ENCODE data around the gene NCCRP1.

Gene NCCRP1

DNA sequence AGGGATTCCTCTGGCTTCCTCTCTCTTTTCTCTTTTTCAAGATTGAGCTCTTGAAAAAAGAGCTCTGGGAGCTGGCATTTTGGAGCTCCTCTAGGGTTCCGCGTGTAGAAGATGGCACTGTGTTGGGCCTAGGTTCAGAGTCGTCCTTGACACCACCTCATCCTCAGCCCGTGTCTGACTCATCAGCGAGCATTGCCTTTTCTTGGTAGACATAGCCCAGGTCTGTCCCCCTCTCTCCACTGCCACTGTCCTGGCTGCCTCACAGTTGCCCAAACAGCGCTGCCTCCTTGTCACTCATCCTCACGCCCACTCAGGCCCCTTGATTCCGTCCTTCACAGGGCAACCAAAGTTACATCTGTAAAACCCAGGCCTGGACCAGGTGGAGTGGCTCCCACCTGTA lies 46.5 kb upstream of the NCCRP1 start (continued):
- TF ChIP-seq ZFP3 (CRISPR knock-in tag; IDR thresholded peaks at IDR 0.05): no peak
- no peak for TF ChIP-seq ZNF565 (CRISPR knock-in tag; conservative IDR thresholded peaks at IDR 0.05; ENCODE audit: low read depth)

DNA sequence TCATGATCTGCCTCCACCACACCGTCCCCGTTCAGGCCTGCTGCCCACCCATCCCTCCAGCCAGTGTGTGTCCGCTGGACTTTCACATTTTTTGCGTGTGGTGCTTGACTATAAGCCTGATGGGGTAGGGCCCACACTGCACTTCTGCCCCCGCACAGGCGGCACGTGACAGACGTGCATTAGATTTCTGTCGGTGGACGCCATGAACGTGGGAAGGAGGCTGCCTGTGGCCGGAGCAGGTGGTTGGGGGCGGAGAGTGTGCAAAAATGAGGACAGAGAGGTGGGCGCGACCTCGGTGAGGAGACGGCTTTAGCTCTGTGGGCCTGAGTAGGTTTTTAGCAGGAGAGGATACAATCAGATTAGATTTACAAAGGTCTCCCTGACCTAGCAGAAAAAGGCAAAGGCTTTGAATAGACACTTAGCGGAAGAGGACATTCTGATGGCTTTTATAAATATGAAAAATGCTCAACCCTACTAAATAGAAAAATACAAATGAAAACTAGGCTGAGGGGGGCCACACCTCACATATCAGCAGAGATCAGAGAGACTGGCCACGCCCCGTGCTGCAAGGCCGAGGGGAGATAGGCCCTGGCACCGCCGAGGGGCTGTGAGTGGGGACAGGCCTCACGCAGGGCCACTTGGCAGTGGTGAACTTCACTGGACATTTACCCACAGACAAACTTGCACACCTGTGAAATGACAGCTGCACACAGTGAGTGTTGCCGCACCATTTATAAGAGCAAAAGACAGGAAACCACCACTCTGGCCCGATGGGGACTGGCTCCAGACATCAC lies 45.8 kb upstream of the NCCRP1 start:
- ATAC-seq: no peak
- TF ChIP-seq, protein P1, sequence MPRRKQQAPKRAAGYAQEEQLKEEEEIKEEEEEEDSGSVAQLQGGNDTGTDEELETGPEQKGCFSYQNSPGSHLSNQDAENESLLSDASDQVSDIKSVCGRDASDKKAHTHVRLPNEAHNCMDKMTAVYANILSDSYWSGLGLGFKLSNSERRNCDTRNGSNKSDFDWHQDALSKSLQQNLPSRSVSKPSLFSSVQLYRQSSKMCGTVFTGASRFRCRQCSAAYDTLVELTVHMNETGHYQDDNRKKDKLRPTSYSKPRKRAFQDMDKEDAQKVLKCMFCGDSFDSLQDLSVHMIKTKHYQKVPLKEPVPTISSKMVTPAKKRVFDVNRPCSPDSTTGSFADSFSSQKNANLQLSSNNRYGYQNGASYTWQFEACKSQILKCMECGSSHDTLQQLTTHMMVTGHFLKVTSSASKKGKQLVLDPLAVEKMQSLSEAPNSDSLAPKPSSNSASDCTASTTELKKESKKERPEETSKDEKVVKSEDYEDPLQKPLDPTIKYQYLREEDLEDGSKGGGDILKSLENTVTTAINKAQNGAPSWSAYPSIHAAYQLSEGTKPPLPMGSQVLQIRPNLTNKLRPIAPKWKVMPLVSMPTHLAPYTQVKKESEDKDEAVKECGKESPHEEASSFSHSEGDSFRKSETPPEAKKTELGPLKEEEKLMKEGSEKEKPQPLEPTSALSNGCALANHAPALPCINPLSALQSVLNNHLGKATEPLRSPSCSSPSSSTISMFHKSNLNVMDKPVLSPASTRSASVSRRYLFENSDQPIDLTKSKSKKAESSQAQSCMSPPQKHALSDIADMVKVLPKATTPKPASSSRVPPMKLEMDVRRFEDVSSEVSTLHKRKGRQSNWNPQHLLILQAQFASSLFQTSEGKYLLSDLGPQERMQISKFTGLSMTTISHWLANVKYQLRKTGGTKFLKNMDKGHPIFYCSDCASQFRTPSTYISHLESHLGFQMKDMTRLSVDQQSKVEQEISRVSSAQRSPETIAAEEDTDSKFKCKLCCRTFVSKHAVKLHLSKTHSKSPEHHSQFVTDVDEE (CRISPR knock-in tag; IDR thresholded peaks at IDR 0.05): no peak
- TF ChIP-seq ZNF8 (CRISPR knock-in tag; IDR thresholded peaks at IDR 0.05): no peak
- no peak for TF ChIP-seq ZFP30 (CRISPR knock-in tag; IDR thresholded peaks at IDR 0.05)
- TF ChIP-seq GLIS3 (CRISPR knock-in tag; IDR thresholded peaks at IDR 0.05): no peak
- TF ChIP-seq ESRRG (CRISPR knock-in tag; IDR thresholded peaks at IDR 0.05): no peak
- TF ChIP-seq ARNTL (CRISPR knock-in tag; IDR thresholded peaks at IDR 0.05; ENCODE audit: borderline replicate concordance, low read depth): no peak
- TF ChIP-seq ISL1 (CRISPR knock-in tag; IDR thresholded peaks at IDR 0.05): no peak
- TF ChIP-seq, protein P2, sequence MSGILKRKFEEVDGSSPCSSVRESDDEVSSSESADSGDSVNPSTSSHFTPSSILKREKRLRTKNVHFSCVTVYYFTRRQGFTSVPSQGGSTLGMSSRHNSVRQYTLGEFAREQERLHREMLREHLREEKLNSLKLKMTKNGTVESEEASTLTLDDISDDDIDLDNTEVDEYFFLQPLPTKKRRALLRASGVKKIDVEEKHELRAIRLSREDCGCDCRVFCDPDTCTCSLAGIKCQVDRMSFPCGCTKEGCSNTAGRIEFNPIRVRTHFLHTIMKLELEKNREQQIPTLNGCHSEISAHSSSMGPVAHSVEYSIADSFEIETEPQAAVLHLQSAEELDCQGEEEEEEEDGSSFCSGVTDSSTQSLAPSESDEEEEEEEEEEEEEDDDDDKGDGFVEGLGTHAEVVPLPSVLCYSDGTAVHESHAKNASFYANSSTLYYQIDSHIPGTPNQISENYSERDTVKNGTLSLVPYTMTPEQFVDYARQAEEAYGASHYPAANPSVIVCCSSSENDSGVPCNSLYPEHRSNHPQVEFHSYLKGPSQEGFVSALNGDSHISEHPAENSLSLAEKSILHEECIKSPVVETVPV (CRISPR knock-in tag; IDR thresholded peaks at IDR 0.05): no peak
- TF ChIP-seq TCF4 (CRISPR knock-in tag; IDR thresholded peaks at IDR 0.05; ENCODE audit: borderline replicate concordance): no peak
- TF ChIP-seq, protein P3, sequence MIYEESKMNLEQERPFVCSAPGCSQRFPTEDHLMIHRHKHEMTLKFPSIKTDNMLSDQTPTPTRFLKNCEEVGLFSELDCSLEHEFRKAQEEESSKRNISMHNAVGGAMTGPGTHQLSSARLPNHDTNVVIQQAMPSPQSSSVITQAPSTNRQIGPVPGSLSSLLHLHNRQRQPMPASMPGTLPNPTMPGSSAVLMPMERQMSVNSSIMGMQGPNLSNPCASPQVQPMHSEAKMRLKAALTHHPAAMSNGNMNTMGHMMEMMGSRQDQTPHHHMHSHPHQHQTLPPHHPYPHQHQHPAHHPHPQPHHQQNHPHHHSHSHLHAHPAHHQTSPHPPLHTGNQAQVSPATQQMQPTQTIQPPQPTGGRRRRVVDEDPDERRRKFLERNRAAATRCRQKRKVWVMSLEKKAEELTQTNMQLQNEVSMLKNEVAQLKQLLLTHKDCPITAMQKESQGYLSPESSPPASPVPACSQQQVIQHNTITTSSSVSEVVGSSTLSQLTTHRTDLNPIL (CRISPR knock-in tag; IDR thresholded peaks at IDR 0.05; ENCODE audit: low read depth): no peak
- no peak for TF ChIP-seq ZNF70 (CRISPR knock-in tag; IDR thresholded peaks at IDR 0.05)
- TF ChIP-seq ZNF565 (CRISPR knock-in tag; conservative IDR thresholded peaks at IDR 0.05; ENCODE audit: low read depth): no peak
- TF ChIP-seq ZFP3 (CRISPR knock-in tag; IDR thresholded peaks at IDR 0.05): no peak
- no peak for TF ChIP-seq BACH2 (CRISPR knock-in tag; IDR thresholded peaks at IDR 0.05; ENCODE audit: borderline replicate concordance)
- TF ChIP-seq OSR1 (CRISPR knock-in tag; IDR thresholded peaks at IDR 0.05): no peak
- TF ChIP-seq RARB (CRISPR knock-in tag; IDR thresholded peaks at IDR 0.05): no peak

DNA sequence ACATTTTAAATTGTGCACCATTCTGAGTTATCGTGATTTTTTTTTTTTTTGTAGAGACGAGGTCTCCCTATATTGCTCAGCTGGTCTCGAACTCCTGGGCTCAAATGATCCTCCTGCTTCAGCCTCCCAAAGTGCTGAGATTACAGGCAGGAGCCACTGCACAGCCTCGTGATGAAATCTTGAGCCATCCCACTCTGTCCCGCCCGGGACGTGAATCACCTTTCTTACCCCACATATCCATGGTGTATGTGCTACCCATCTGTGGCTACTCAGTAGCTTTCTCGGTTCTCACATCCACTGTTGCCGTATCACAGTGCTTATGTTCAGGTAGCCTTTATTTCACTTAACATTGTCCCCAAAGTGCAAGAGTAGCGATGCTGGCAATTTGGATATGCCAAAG lies 44.7 kb upstream of the NCCRP1 start:
- no peak for ATAC-seq
- no peak for TF ChIP-seq ISL1 (CRISPR knock-in tag; IDR thresholded peaks at IDR 0.05)

DNA sequence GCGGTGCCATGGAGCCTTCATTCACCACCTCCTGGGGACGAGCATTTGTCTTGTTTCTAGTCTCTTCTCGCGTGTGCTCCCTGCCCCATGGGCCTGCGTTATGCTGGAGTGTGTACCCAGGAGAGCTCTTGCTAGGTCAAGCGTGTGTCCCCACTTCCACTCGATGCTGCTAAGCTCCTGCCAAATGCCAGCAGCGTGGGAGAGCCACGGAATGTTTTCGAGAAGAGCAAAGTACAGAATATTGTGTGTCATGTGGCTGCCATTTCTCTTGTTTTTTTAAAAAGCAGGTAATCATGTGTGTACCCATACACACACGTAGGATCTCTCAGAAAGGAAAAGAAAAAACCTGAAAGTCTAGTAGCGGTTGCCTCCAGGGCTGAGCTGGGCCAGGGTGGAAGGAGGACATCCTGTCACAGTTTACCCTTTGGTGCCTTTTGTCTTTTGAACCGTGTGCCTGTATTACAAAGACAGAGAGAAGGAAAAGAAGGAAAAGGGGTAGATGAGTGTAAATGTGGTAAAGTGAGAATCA lies 42.6 kb upstream of the NCCRP1 start:
- no peak for ATAC-seq
- TF ChIP-seq GLIS3 (CRISPR knock-in tag; IDR thresholded peaks at IDR 0.05) (no peak), TCF4 (CRISPR knock-in tag; IDR thresholded peaks at IDR 0.05; ENCODE audit: borderline replicate concordance) (no peak), ARNTL (CRISPR knock-in tag; IDR thresholded peaks at IDR 0.05; ENCODE audit: borderline replicate concordance, low read depth) (no peak), ZC3H10 (CRISPR knock-in tag; IDR thresholded peaks at IDR 0.05) (no peak), ZFP30 (CRISPR knock-in tag; IDR thresholded peaks at IDR 0.05) (no peak), ZFP3 (CRISPR knock-in tag; IDR thresholded peaks at IDR 0.05) (no peak), SNAI2 (CRISPR knock-in tag; IDR thresholded peaks at IDR 0.05) (no peak)

DNA sequence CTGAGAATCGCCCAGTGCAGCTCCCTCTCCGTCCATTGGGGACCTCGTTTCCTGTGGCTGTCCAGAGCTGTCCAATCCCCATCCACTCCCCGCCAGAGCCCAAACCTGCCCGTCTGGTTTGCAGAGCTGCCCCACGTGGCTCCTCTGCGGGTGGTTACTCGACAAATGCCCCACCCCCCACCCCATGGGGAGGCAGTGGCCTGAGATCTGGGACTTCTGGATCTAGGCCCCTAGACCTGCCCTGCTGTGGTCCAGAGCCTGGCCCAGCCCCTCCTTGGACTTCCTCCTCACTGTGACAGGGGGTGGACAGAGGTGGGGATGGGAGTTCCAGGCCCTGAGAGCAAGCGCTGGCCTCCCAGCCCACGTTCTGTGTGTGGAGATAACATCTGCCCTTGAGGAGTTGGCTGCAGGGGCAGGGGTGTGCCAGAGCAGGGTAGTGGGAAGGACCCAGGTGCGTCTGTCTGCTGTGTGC lies 42.1 kb upstream of the NCCRP1 start:
- 0 out of 3 replicates have a peak, but pooled peaks have one; percentile 20 for ATAC-seq
- TF ChIP-seq RARB (CRISPR knock-in tag; IDR thresholded peaks at IDR 0.05) (no peak), TOX (CRISPR knock-in tag; IDR thresholded peaks at IDR 0.05; ENCODE audit: borderline replicate concordance) (no peak), CSDC2 (CRISPR knock-in tag; IDR thresholded peaks at IDR 0.05) (no peak), SNAI2 (CRISPR knock-in tag; IDR thresholded peaks at IDR 0.05) (no peak)
- TF ChIP-seq, protein P4, sequence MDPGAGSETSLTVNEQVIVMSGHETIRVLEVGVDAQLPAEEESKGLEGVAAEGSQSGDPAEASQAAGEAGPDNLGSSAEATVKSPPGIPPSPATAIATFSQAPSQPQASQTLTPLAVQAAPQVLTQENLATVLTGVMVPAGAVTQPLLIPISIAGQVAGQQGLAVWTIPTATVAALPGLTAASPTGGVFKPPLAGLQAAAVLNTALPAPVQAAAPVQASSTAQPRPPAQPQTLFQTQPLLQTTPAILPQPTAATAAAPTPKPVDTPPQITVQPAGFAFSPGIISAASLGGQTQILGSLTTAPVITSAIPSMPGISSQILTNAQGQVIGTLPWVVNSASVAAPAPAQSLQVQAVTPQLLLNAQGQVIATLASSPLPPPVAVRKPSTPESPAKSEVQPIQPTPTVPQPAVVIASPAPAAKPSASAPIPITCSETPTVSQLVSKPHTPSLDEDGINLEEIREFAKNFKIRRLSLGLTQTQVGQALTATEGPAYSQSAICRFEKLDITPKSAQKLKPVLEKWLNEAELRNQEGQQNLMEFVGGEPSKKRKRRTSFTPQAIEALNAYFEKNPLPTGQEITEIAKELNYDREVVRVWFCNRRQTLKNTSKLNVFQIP (CRISPR knock-in tag; IDR thresholded peaks at IDR 0.05; ENCODE audit: borderline replicate concordance, low read depth): no peak

All from SK-N-SH treated with all-trans-retinoic acid at 6 μM for 48 hours (cell line).